Activated CD4-positive, alpha-beta memory T cell treated with anti-CD3 and anti-CD28 coated beads for 36 hours (primary cell): Measurements from ENCODE around the gene PLPPR3. TPM values are rescaled to one million over a fixed set of nuclear protein-coding genes. Genes with fewer than 3 reads are reported as not detected.
A peak's percentile ranks its signal among the peaks of the same experiment; 100 is the strongest.

ENCODE experiments used
- CTCF ChIA-PET: fragments of 350-600 bp; sonication (Branson Sonifier 250); formaldehyde crosslinking; loops from one replicate; lab custom pipeline; 2021; ENCODE audit warnings: antibody characterized with exemption, inconsistent platforms; lab: Charles Lee
- POLR2A ChIA-PET: fragments of 350-600 bp; sonication (Branson Sonifier 250); formaldehyde crosslinking; loops from one replicate; lab custom pipeline; 2021; ENCODE audit warnings: antibody characterized with exemption; lab: Charles Lee
- DNase-seq: peaks from one replicate; pipeline ENCODE4 v3.0.0-alpha.2; 2020
- H3K27ac Mint-ChIP-seq: one replicate; pipeline ENCODE4 v1.8.0; 2021; ENCODE audit warnings: mixed read lengths
- H3K27me3 Mint-ChIP-seq: one replicate; pipeline ENCODE4 v1.8.0; 2021; ENCODE audit warnings: mixed read lengths
- H3K36me3 Mint-ChIP-seq: one replicate; pipeline ENCODE4 v1.8.0; 2021; ENCODE audit warnings: mixed read lengths
- H3K4me1 Mint-ChIP-seq: one replicate; pipeline ENCODE4 v1.8.0; 2021; ENCODE audit warnings: low read depth, mixed read lengths
- H3K4me3 Mint-ChIP-seq: one replicate; pipeline ENCODE4 v1.8.0; 2021; ENCODE audit warnings: mild to moderate bottlenecking, mixed read lengths
- H3K9me3 Mint-ChIP-seq: one replicate; pipeline ENCODE4 v1.8.0; 2021; ENCODE audit warnings: mixed read lengths
- intact Hi-C: fragments of 100-400 bp; cut with micrococcal nuclease; formaldehyde crosslinking; loops from one replicate; pipeline ENCODE4 v1.15.1; 2023
- total RNA-seq, 2 experiments: library from RNA; stranded (reverse); gene quantifications; one replicate each; pipeline ENCODE4 v1.2.3, GENCODE V29; 2021

PLPPR3 gene
- total RNA-seq, 2 experiments from 2014 or later = not detected

GRCh38 chr19:793806-794205, 27.9 kb downstream of the PLPPR3 start:
- H3K9me3 Mint-ChIP-seq = no peaks in the 10 kb centered on the region
- no peak for DNase-seq
- H3K27ac Mint-ChIP-seq = no peak overlapping the region
- intact Hi-C loops = no loop called here
- H3K36me3 Mint-ChIP-seq = peaks cover 5% of the 10 kb centered on the region
- ChIA-PET POLR2A (no interaction called here), CTCF (no interaction called here)
- H3K4me1 Mint-ChIP-seq = no peaks in the 10 kb centered on the region
- no peak overlapping the region for H3K4me3 Mint-ChIP-seq
- H3K27me3 Mint-ChIP-seq = no peaks in the 10 kb centered on the region

- Mint-ChIP-seq H3K4me1 (no peaks in the 10 kb centered on the region), H3K27ac (no peak overlapping the region), H3K4me3 (no peak overlapping the region), H3K27me3 (no peaks in the 10 kb centered on the region), H3K9me3 (no peaks in the 10 kb centered on the region), H3K36me3 (no peaks in the 10 kb centered on the region)
- intact Hi-C loops = no loop called here
- no peak for DNase-seq
- ChIA-PET CTCF (no interaction called here), POLR2A (no interaction called here)
These were observed 29.4 kb downstream of the PLPPR3 start for GRCh38 chr19:792306-792885.

- H3K36me3 Mint-ChIP-seq = no peaks in the 10 kb centered on the region
- DNase-seq = no peak
- intact Hi-C loops = no loop called here
- H3K4me1 Mint-ChIP-seq = no peaks in the 10 kb centered on the region
- H3K9me3 Mint-ChIP-seq = no peaks in the 10 kb centered on the region
- CTCF ChIA-PET = interaction anchor here (1.7 kb wide), 1 partner anchor 22 kb away, joined by 4 read pairs; no protein-coding TSS in a partner anchor
- POLR2A ChIA-PET = no interaction called here
- no peak overlapping the region for H3K4me3 Mint-ChIP-seq
- H3K27ac Mint-ChIP-seq = no peak overlapping the region
- no peaks in the 10 kb centered on the region for H3K27me3 Mint-ChIP-seq
These were observed 30.0 kb downstream of the PLPPR3 start for GRCh38 chr19:791567-792305.

- ChIA-PET CTCF (interaction anchor here (1.7 kb wide), 1 partner anchor 22 kb away, joined by 4 read pairs; no protein-coding TSS in a partner anchor), POLR2A (no interaction called here)
- Mint-ChIP-seq H3K27me3 (no peaks in the 10 kb centered on the region), H3K36me3 (no peaks in the 10 kb centered on the region), H3K4me3 (no peak overlapping the region), H3K9me3 (no peaks in the 10 kb centered on the region), H3K4me1 (no peaks in the 10 kb centered on the region), H3K27ac (no peak overlapping the region)
- no peak for DNase-seq
- intact Hi-C loops = no loop called here
These were observed 30.7 kb downstream of the PLPPR3 start for GRCh38 chr19:791007-791566.

GRCh38 chr19:789701-790060, 32.1 kb downstream of the PLPPR3 start:
- no peak overlapping the region for H3K4me3 Mint-ChIP-seq
- CTCF ChIA-PET = interaction anchor here (1.7 kb wide), 1 partner anchor 20 kb away, joined by 4 read pairs; no protein-coding TSS in a partner anchor

GRCh38 chr19:788983-789700, 32.6 kb downstream of the PLPPR3 start:
- no peak for DNase-seq
- Mint-ChIP-seq H3K36me3 (no peaks in the 10 kb centered on the region), H3K4me1 (no peaks in the 10 kb centered on the region), H3K27me3 (no peaks in the 10 kb centered on the region), H3K9me3 (no peaks in the 10 kb centered on the region), H3K4me3 (no peak overlapping the region), H3K27ac (peak overlapping the region; percentile 4)
- intact Hi-C loops = no loop called here
- ChIA-PET POLR2A (no interaction called here), CTCF (no interaction called here)

More at GRCh38 chr19:789701-790060, 32.1 kb downstream of the PLPPR3 start:
- POLR2A ChIA-PET = no interaction called here
- Mint-ChIP-seq H3K9me3 (no peaks in the 10 kb centered on the region), H3K4me1 (no peaks in the 10 kb centered on the region), H3K36me3 (no peaks in the 10 kb centered on the region), H3K27ac (no peak overlapping the region), H3K27me3 (no peaks in the 10 kb centered on the region)
- intact Hi-C loops = no loop called here
- no peak for DNase-seq

- no peaks in the 10 kb centered on the region for H3K4me1 Mint-ChIP-seq
- CTCF ChIA-PET = no interaction called here
- no peaks in the 10 kb centered on the region for H3K9me3 Mint-ChIP-seq
- POLR2A ChIA-PET = no interaction called here
- no peaks in the 10 kb centered on the region for H3K36me3 Mint-ChIP-seq
- no peaks in the 10 kb centered on the region for H3K27me3 Mint-ChIP-seq
- intact Hi-C loops = no loop called here
- no peak overlapping the region for H3K27ac Mint-ChIP-seq
- no peak overlapping the region for H3K4me3 Mint-ChIP-seq
- DNase-seq = no peak
These were observed 33.1 kb downstream of the PLPPR3 start for GRCh38 chr19:788686-788982.

GRCh38 chr19:787536-787935, 34.2 kb downstream of the PLPPR3 start:
- POLR2A ChIA-PET = no interaction called here
- CTCF ChIA-PET = no interaction called here
- Mint-ChIP-seq H3K4me3 (no peak overlapping the region), H3K27ac (no peak overlapping the region), H3K27me3 (no peaks in the 10 kb centered on the region), H3K9me3 (no peaks in the 10 kb centered on the region), H3K36me3 (no peaks in the 10 kb centered on the region), H3K4me1 (no peaks in the 10 kb centered on the region)
- DNase-seq = no peak
- intact Hi-C loops = no loop called here

- DNase-seq = no peak
- Mint-ChIP-seq H3K4me1 (no peaks in the 10 kb centered on the region), H3K27ac (no peak overlapping the region), H3K36me3 (no peaks in the 10 kb centered on the region), H3K27me3 (no peaks in the 10 kb centered on the region), H3K9me3 (no peaks in the 10 kb centered on the region), H3K4me3 (no peak overlapping the region)
- ChIA-PET POLR2A (no interaction called here), CTCF (no interaction called here)
- intact Hi-C loops = no loop called here
These were observed 37.2 kb downstream of the PLPPR3 start for GRCh38 chr19:784541-784940.

- Mint-ChIP-seq H3K9me3 (no peaks in the 10 kb centered on the region), H3K4me3 (no peak overlapping the region), H3K27me3 (no peaks in the 10 kb centered on the region), H3K4me1 (no peaks in the 10 kb centered on the region), H3K36me3 (no peaks in the 10 kb centered on the region), H3K27ac (no peak overlapping the region)
- intact Hi-C loops = no loop called here
- ChIA-PET CTCF (no interaction called here), POLR2A (no interaction called here)
- no peak for DNase-seq
These were observed 38.7 kb downstream of the PLPPR3 start for GRCh38 chr19:782878-783668.

- no peak for DNase-seq
- no peak overlapping the region for H3K4me3 Mint-ChIP-seq
- ChIA-PET POLR2A (no interaction called here), CTCF (no interaction called here)
- H3K4me1 Mint-ChIP-seq = no peaks in the 10 kb centered on the region
- H3K36me3 Mint-ChIP-seq = no peaks in the 10 kb centered on the region
- intact Hi-C loops = no loop called here
- no peak overlapping the region for H3K27ac Mint-ChIP-seq
- H3K27me3 Mint-ChIP-seq = no peaks in the 10 kb centered on the region
- no peaks in the 10 kb centered on the region for H3K9me3 Mint-ChIP-seq
These were observed 39.4 kb downstream of the PLPPR3 start for GRCh38 chr19:782185-782877.
